Endothelial cell of umbilical vein (primary cell): ENCODE measurements around the gene WDR26. TPM values are rescaled to one million over a fixed set of nuclear protein-coding genes. Genes with fewer than 3 reads are reported as not detected.
"Not testable (repeated sequence)": the region's sequence is repeated elsewhere in the genome, so short reads cannot be mapped to it uniquely, and the experiment has no call there.

ENCODE experiments used
- BruUV-seq: library from RNA; stranded (reverse); fragments of 400-500 nt; replicated peaks from 2 replicates; lab custom pipeline; 2021; lab: Mats Ljungman, UMichigan
- CTCF ChIA-PET: fragments of 300-600, 350-600 bp; sonication (Branson Sonifier 250); formaldehyde crosslinking; loops from one replicate; lab custom pipeline; 2021; ENCODE audit warnings: antibody characterized with exemption, inconsistent platforms; lab: Charles Lee
- POLR2A ChIA-PET: fragments of 300-600, 350-600 bp; sonication (Branson Sonifier 250); formaldehyde crosslinking; loops from one replicate; lab custom pipeline; 2021; ENCODE audit warnings: antibody characterized with exemption, inconsistent platforms; lab: Charles Lee
- DNase-seq: peaks from one replicate; pipeline ENCODE4 v3.0.0-alpha.2; 2011; ENCODE audit warnings: low read depth, low spot score
- FAIRE-seq: peaks from 2 replicates; lab custom pipeline; 2011; peaks lifted over from hg19 to GRCh38; lab: Jason Lieb, UNC
- H2AFZ ChIP-seq: 2 replicates; pipeline ENCODE4 v1.6.0; 2012; ENCODE audit warnings: low read depth, low read length, control low read depth, inconsistent platforms
- H3K27ac ChIP-seq: 2 replicates; pipeline ENCODE4 v1.5.1; 2011; ENCODE audit warnings: low read depth, mild to moderate bottlenecking, control low read depth, low read length, moderate library complexity; ENCODE audit not compliant: insufficient read depth
- H3K27me3 ChIP-seq, 2 experiments: 2 replicates each; pipeline versions ENCODE4 v1.6.0 to v1.6.1; 2011; ENCODE audit warnings: low read length in 2 of 2, mixed read lengths in 1 of 2; ENCODE audit not compliant: control insufficient read depth in 2 of 2, insufficient read depth in 2 of 2
- H3K36me3 ChIP-seq, 2 experiments: 2 replicates in 1 of 2; 3 replicates in 1 of 2; pipeline ENCODE4 v1.5.1; 2011; ENCODE audit warnings: low read length in 2 of 2, mild to moderate bottlenecking in 1 of 2, moderate library complexity in 1 of 2; ENCODE audit not compliant: control insufficient read depth in 2 of 2, insufficient read depth in 2 of 2; ENCODE audit errors: extremely low read depth in 1 of 2
- H3K4me1 ChIP-seq: 3 replicates; pipeline ENCODE4 v1.5.1; 2011; ENCODE audit warnings: mild to moderate bottlenecking, low read length; ENCODE audit not compliant: control insufficient read depth, insufficient read depth; ENCODE audit errors: extremely low read depth
- H3K4me2 ChIP-seq: 2 replicates; pipeline ENCODE4 v1.6.1; 2011; ENCODE audit warnings: low read length, control low read depth, mixed read lengths; ENCODE audit not compliant: insufficient read depth
- H3K4me3 ChIP-seq, 3 experiments: fragments of 200-600 bp in 1 of 3; sonication (generic), shearing (Covaris generic) in 1 of 3; replicated peaks in 1 of 3; 2 replicates each; pipeline ENCODE4 v1.5.1; 2011 to 2016; ENCODE audit warnings: control low read depth in 3 of 3, low read length in 3 of 3, mild to moderate bottlenecking in 2 of 3, inconsistent platforms in 1 of 3, low read depth in 1 of 3, moderate library complexity in 1 of 3; ENCODE audit not compliant: insufficient read depth in 1 of 3
- H3K79me2 ChIP-seq: 2 replicates; pipeline ENCODE4 v1.6.0; 2012; ENCODE audit warnings: low read length, inconsistent platforms; ENCODE audit not compliant: control insufficient read depth, insufficient read depth
- H3K9ac ChIP-seq: replicated peaks from 2 replicates; pipeline ENCODE3; 2011; ENCODE audit warnings: low read length, control low read depth; ENCODE audit not compliant: insufficient read depth; ENCODE audit errors: extremely low read depth
- H3K9me1 ChIP-seq: replicated peaks from 3 replicates; pipeline ENCODE4 v1.6.0; 2011; ENCODE audit warnings: mild to moderate bottlenecking, low read length; ENCODE audit not compliant: control insufficient read depth, insufficient read depth; ENCODE audit errors: extremely low read depth
- H3K9me3 ChIP-seq: replicated peaks from 2 replicates; pipeline ENCODE4 v1.5.1; 2012; ENCODE audit warnings: low read length, inconsistent platforms; ENCODE audit not compliant: control insufficient read depth, insufficient read depth
- H4K20me1 ChIP-seq: replicated peaks from 2 replicates; pipeline ENCODE3; 2011; ENCODE audit warnings: mild to moderate bottlenecking, low read length; ENCODE audit not compliant: control insufficient read depth, insufficient read depth; ENCODE audit errors: extremely low read depth
- FOS ChIP-seq: IDR thresholded peaks from 2 replicates; pipeline ENCODE4 v1.6.1; 2011; ENCODE audit warnings: mild to moderate bottlenecking, low read length, moderate library complexity, borderline replicate concordance; ENCODE audit not compliant: insufficient read depth
- GATA2 ChIP-seq: IDR thresholded peaks from 2 replicates; pipeline ENCODE4 v1.7.0; 2011; ENCODE audit warnings: low read depth, mild to moderate bottlenecking, moderate library complexity, mixed read lengths, low read length; ENCODE audit not compliant: insufficient read length, insufficient read depth
- JUN ChIP-seq: IDR thresholded peaks from 2 replicates; pipeline ENCODE4 v1.6.1; 2011; ENCODE audit warnings: borderline replicate concordance, low read depth; ENCODE audit not compliant: insufficient read length, insufficient read depth
- POLR2A ChIP-seq: IDR thresholded peaks from 2 replicates; pipeline ENCODE4 v1.6.1; 2012; ENCODE audit warnings: low read depth, mild to moderate bottlenecking, control low read depth, low read length
- POLR2AphosphoS5 ChIP-seq: IDR thresholded peaks from 2 replicates; pipeline ENCODE4 v1.6.1; 2012; ENCODE audit warnings: low read depth, mild to moderate bottlenecking, control low read depth, low read length, moderate library complexity; ENCODE audit not compliant: insufficient read depth
- dilution Hi-C: fragments of 300-500 bp; cut with MboI; formaldehyde crosslinking; loops from one replicate; pipeline ENCODE4 v1.15.0; 2019; ENCODE audit warnings: low sequenced_read_pairs; ENCODE audit not compliant: extremely low pct_ligation_motif_present
- intact Hi-C: fragments of 100-400 bp; cut with micrococcal nuclease; formaldehyde crosslinking; loops from one replicate; pipeline ENCODE4 v1.10.0; 2022
- polyA plus RNA-seq, 4 experiments: library from polyadenylated mRNA; depleted of rRNA in 3 of 4; stranded (reverse) in 3 of 4; unstranded in 1 of 4; fragments of >200 nt; gene quantifications; 2 replicates each; pipeline versions ENCODE4 v1.2.1 to v1.2.3, GENCODE V29; 2011 to 2012; ENCODE audit warnings: missing spikeins in 1 of 4
- total RNA-seq: library from RNA; stranded (reverse); gene quantifications from 2 replicates; pipeline ENCODE4 v1.2.3, GENCODE V29; 2021
- TF ChIP-seq, protein P1 (sequence below): IDR thresholded peaks from 2 replicates; pipeline ENCODE4 v1.6.1; 2011; ENCODE audit not compliant: insufficient read depth, insufficient read length

Gene WDR26
- total and polyA plus RNA-seq, 2 donors (not counting 3 experiments of a cell fraction or from before 2014, with no cell fraction given): 26.7 to 92.4 TPM

DNA sequence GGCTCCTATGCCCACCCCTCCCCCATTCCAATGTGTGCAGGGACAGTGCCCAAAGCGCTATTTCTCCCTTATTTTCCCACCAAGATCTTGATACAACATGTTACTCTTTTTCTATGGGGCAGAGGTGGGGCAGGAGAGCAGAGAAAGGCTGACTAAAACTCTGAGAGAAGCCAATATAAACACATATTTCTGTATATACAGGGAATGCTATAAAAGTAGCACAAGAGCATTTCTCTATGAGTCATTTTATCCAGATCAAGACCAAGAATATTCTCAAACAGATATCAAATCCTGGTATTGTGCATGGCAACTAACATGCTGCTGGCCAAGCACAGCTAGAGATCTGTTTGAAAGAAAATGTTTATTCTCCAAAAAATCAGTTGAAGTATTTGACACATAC lies 7.3 kb downstream of the WDR26 start:
- Histone ChIP-seq H3K9me3 (no peaks in the 10 kb centered on the region), H3K36me3 (peaks cover 7 to 25% of the 10 kb centered on the region in 2 experiments), H3K9me1 (no peaks in the 10 kb centered on the region), H3K79me2 (peaks cover 54% of the 10 kb centered on the region), H3K27me3 (no peaks in the 10 kb centered on the region), H4K20me1 (peaks cover 3% of the 10 kb centered on the region), H3K27ac (peak overlapping the region; percentile 39), H2AFZ (no peak overlapping the region), H3K4me3 (no peak overlapping the region), H3K4me2 (peak overlapping the region; percentile 66), H3K4me1 (peaks cover 43% of the 10 kb centered on the region), H3K9ac (no peak overlapping the region)
- TF ChIP-seq, protein P1, sequence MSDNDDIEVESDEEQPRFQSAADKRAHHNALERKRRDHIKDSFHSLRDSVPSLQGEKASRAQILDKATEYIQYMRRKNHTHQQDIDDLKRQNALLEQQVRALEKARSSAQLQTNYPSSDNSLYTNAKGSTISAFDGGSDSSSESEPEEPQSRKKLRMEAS: no peak
- TF ChIP-seq JUN (peak; percentile 82), FOS (peak; percentile 71), GATA2 (peak; percentile 36), POLR2AphosphoS5 (peak; percentile 45), POLR2A (no peak)
- ChIA-PET POLR2A (no interaction called here), CTCF (interaction anchor here (1.5 to 3.3 kb wide), 3 partner anchors 30 to 495 kb away, joined by 3 to 26 read pairs (median 5); no protein-coding TSS in a partner anchor)
- intact Hi-C loops (loop anchor here (1.0 kb wide), 1 partner anchor 30 kb away; no protein-coding TSS in a partner anchor), dilution Hi-C loops (no loop called here)
- FAIRE-seq (peak; percentile 84), DNase-seq (peak; percentile 90)
- BruUV-seq: no TSS peak

DNA sequence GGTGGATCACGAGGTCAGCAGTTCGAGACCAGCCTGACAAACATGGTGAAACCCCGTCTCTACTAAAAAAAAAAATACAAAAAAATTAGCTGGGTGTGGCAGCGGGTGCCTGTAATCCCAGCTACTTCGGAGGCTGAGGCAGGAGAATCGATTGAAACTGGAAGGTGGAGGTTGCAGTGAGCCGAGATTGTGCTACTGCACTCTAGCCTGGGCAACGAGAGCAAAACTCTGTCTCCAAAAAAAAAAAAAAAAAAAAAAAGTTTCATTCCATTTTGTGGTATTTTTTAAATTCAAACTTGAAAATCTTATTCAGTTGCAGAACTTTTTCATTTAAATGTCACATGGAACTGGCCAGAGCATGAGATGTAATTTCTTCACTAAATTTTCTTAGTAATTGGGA lies 7.7 kb downstream of the WDR26 start:
- POLR2A ChIA-PET: not testable (repeated sequence)
- H3K79me2 ChIP-seq: peaks cover 50% of the 10 kb centered on the region

More for the DNA sequence above, 7.7 kb downstream of the WDR26 start:
- CTCF ChIA-PET: interaction anchor here (1.5 to 3.3 kb wide), 3 partner anchors 30 to 496 kb away, joined by 3 to 26 read pairs (median 5); no protein-coding TSS in a partner anchor
- H3K9ac ChIP-seq, H2AFZ ChIP-seq, H4K20me1 ChIP-seq, H3K4me3 ChIP-seq, dilution Hi-C loops, DNase-seq, H3K9me3 ChIP-seq, BruUV-seq, H3K4me2 ChIP-seq, H3K9me1 ChIP-seq, FAIRE-seq, H3K27me3 ChIP-seq: not testable (repeated sequence)
- H3K36me3 ChIP-seq: peaks cover 12 to 28% of the 10 kb centered on the region in 2 experiments
- H3K27ac ChIP-seq: peak overlapping the region; percentile 5
- H3K4me1 ChIP-seq: peaks cover 39% of the 10 kb centered on the region
- intact Hi-C loops: loop anchor here (1.0 kb wide), 1 partner anchor 30 kb away; no protein-coding TSS in a partner anchor
